VCaP (cell line): ENCODE results near the gene ATP5PO.
A peak's percentile ranks its signal among the peaks of the same experiment; 100 is the strongest.

Source experiments
- H3K27ac ChIP-seq: fragments of 450-650 bp; 2 replicates; pipeline ENCODE4 v1.5.1; 2017
- TF ChIP-seq, protein P1 (sequence below): fragments of 450-650 bp; conservative IDR thresholded peaks from 2 replicates; pipeline ENCODE4 v1.5.1; 2017; ENCODE audit warnings: mild to moderate bottlenecking, moderate library complexity

Gene ATP5PO

DNA sequence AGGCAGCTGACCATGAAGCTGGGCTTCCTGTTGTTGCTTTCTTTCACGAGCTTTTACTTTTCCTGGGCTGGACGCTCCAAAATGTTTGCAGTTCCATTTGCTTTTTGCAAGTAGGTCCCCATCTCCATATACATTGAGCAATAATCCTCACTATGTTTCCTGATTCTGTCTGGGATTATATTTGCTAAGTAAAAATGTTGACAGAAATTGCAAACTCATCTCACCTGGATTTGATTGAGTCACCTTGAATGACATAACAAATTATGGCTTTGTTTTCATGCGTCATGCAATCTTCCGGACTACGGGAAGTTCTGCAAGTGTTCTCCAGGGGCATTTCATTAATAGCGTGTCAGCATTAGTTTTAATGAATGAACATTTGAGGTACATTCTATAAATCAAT is 18.9 kb downstream of the ATP5PO start:
- H3K27ac ChIP-seq, result no peak overlapping the region
- TF ChIP-seq, protein P1, sequence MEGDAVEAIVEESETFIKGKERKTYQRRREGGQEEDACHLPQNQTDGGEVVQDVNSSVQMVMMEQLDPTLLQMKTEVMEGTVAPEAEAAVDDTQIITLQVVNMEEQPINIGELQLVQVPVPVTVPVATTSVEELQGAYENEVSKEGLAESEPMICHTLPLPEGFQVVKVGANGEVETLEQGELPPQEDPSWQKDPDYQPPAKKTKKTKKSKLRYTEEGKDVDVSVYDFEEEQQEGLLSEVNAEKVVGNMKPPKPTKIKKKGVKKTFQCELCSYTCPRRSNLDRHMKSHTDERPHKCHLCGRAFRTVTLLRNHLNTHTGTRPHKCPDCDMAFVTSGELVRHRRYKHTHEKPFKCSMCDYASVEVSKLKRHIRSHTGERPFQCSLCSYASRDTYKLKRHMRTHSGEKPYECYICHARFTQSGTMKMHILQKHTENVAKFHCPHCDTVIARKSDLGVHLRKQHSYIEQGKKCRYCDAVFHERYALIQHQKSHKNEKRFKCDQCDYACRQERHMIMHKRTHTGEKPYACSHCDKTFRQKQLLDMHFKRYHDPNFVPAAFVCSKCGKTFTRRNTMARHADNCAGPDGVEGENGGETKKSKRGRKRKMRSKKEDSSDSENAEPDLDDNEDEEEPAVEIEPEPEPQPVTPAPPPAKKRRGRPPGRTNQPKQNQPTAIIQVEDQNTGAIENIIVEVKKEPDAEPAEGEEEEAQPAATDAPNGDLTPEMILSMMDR, result no peak

DNA sequence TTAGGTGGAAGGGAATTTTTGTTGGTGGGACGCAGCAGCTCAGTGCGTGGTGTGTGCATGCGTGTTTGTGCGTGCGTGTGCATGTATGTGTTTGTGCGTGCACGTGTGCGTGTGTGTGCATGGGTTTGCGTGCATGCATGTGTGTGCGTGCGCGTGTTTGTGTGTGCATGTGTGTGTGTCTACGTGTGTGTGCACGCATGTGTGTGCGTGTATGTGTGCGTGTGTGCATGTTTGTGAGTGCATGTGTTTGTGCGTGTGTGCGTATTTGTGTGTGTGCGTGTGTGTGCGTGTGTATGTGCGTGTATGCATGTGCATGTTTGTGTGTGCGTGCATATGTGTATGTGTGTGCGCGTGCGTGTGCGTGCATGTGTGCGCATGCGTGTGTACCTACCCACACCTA is 20.2 kb downstream of the ATP5PO start:
- TF ChIP-seq, protein P1, result no peak
- H3K27ac ChIP-seq, result peak overlapping the region; percentile 36; the same call in 1 of the 2 replicates

DNA sequence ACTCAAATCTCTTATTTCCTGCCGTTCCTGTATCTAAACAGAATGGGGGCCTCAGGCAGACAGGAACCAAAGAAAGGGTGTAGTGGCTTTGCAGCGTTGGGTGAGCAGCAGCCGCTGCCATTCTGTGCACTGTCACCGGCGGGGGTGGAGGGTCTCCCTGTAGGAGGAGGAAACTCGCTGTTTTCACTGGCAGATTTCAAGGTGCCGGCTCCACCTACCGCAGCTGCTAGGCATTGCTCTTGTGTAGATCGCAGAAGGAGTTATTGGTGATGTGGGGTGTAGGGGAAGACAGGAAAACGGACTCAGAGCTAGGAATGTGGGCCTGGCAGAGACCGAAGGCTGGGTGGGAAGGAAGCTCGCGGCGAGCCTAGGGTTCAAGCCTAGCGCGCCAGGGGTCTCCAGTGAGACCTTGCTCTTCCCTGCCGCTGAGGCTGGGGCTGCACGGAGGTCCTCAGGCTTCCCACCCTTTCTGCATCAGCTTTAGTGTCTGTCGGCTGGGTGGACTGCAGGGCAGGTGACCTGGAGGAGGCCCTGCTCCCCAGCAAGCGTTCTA is 20.8 kb downstream of the ATP5PO start:
- TF ChIP-seq, protein P1, result peak; percentile 93
- H3K27ac ChIP-seq, result peak overlapping the region; percentile 36; the same call in 1 of the 2 replicates

DNA sequence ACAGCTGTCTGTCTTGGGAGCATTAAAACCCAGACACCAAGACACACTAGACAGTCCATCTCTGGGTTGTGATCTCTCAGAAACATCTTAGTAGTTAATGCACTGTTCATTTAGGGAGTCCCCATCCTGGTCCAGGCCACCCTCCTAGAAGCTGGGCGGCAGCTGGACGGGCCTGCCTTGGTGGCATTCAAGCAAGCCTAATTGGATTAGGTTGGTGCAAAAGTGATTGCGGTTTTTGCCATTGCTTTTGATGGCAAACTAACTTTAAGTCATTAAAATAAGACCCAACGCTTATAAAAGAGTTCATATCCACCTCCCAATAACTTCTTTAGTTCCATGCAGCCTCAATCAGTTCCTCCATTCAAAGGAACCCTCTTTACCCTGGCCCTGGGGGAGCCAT is 21.7 kb downstream of the ATP5PO start:
- TF ChIP-seq, protein P1, result no peak
- peak overlapping the region; percentile 36; the same call in 1 of the 2 replicates for H3K27ac ChIP-seq

DNA sequence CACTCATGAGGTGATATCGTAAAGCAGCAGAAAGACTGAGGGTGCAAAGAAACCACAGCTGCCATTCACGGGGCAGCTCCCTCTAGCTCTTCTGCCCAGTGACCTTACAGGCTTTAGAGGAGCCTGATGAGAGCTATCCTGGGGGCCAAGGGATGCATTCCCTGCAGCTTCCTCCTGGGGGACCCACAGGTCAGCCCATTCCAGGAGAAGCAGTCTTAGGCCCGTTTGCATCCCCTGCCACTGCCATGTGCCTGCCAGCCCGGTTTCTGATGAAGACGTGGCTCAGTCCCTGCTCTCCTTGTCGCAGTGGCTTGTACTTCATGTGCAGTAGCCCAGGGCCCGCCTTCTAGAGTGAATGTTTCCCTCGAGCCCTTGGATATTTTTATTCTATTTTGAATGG is 22.8 kb downstream of the ATP5PO start:
- no peak overlapping the region for H3K27ac ChIP-seq
- TF ChIP-seq, protein P1, result no peak

DNA sequence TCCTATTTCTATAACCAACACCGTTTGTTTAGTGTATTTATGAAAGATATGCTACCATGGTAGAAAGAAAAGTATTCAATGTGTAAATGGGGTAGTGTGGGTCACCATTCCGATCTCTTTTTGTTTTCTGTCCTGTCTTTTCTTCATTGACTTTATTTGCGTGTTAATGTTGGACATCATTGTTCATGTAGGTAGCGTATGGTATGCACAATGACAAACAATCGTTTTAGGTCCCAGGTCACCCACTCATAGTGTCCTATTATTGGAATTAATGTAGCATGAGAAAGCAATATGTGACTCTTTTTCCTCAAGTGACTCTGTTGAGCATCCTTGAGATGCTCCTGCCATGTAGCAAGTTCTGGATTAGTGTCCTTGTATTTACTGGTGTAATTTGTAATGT is 25.4 kb downstream of the ATP5PO start:
- no peak overlapping the region for H3K27ac ChIP-seq
- TF ChIP-seq, protein P1, result no peak

DNA sequence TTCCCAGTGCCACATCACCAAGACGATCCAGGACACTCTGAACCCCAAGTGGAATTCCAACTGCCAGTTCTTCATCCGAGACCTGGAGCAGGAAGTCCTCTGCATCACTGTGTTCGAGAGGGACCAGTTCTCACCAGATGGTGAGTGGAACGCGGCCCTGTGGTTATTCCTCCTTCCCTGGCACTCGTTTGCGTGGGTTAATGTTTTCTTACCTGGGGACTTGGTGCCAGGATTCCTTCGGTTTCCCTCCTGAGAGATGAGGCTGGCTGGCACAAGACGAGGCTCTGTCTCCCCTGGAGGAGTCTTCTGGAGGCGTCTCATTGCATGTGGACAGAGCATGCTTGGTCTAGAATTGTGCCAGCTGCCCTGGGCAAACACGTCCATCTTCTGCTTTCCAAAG is 29.3 kb downstream of the ATP5PO start:
- TF ChIP-seq, protein P1, result no peak

More for the DNA sequence above, 29.3 kb downstream of the ATP5PO start:
- no peak overlapping the region for H3K27ac ChIP-seq
